Progenitor cell of endocrine pancreas (in vitro differentiated cells): Measurements from ENCODE around the gene ATRAID. TPM values are rescaled to one million over a fixed set of nuclear protein-coding genes. Genes with fewer than 3 reads are reported as not detected.
A peak's percentile ranks its signal among the peaks of the same experiment; 100 is the strongest.
"Not testable (repeated sequence)": the region's sequence is repeated elsewhere in the genome, so short reads cannot be mapped to it uniquely, and the experiment has no call there.

Experiments
- DNase-seq: peaks from one replicate; pipeline ENCODE4 v3.0.0; 2021; ENCODE audit warnings: low spot score; ENCODE audit not compliant: unreplicated experiment
- H3K27ac Mint-ChIP-seq: 2 replicates; pipeline ENCODE4 v1.8.0; 2021; ENCODE audit warnings: mild to moderate bottlenecking, moderate library complexity, mixed read lengths
- H3K27me3 Mint-ChIP-seq: 2 replicates; pipeline ENCODE4 v1.8.0; 2021; ENCODE audit warnings: mixed read lengths
- H3K36me3 Mint-ChIP-seq: 2 replicates; pipeline ENCODE4 v1.8.0; 2022; ENCODE audit warnings: mixed read lengths; ENCODE audit not compliant: insufficient read depth
- H3K4me1 Mint-ChIP-seq: 2 replicates; pipeline ENCODE4 v1.8.0; 2021; ENCODE audit warnings: low read depth, mixed read lengths
- H3K4me3 Mint-ChIP-seq: 2 replicates; pipeline ENCODE4 v1.8.0; 2021; ENCODE audit warnings: low read depth, mild to moderate bottlenecking, moderate library complexity, mixed read lengths
- H3K9me3 Mint-ChIP-seq: 2 replicates; pipeline ENCODE4 v1.8.0; 2021; ENCODE audit warnings: low read depth, mixed read lengths
- CTCF ChIP-seq: fragments of 200-600 bp; sonication (generic); IDR thresholded peaks from one replicate; pipeline ENCODE4 v1.5.0; 2021; ENCODE audit warnings: antibody characterized with exemption, mild to moderate bottlenecking; ENCODE audit not compliant: unreplicated experiment
- total RNA-seq: library from RNA; stranded (reverse); gene quantifications from 2 replicates; pipeline ENCODE4 v1.2.1, GENCODE V29; 2021

The ATRAID gene
- total RNA-seq, 1 donor from 2014 or later = 107 TPM

- Mint-ChIP-seq H3K36me3 (no peaks in the 10 kb centered on the region), H3K27me3 (no peaks in the 10 kb centered on the region), H3K4me3 (no peak overlapping the region), H3K9me3 (no peaks in the 10 kb centered on the region), H3K27ac (no peak overlapping the region), H3K4me1 (no peaks in the 10 kb centered on the region)
- no peak for DNase-seq
- TF ChIP-seq CTCF = no peak
Measured at GRCh38 chr2:27186613-27187345, 25.1 kb upstream of the ATRAID start.

GRCh38 chr2:27189989-27190388, 21.9 kb upstream of the ATRAID start:
- Mint-ChIP-seq H3K27me3 (no peaks in the 10 kb centered on the region), H3K4me3 (no peak overlapping the region), H3K27ac (no peak overlapping the region), H3K4me1 (peaks cover 3% of the 10 kb centered on the region), H3K36me3 (no peaks in the 10 kb centered on the region), H3K9me3 (no peaks in the 10 kb centered on the region)
- TF ChIP-seq CTCF = no peak
- DNase-seq = no peak

DNA sequence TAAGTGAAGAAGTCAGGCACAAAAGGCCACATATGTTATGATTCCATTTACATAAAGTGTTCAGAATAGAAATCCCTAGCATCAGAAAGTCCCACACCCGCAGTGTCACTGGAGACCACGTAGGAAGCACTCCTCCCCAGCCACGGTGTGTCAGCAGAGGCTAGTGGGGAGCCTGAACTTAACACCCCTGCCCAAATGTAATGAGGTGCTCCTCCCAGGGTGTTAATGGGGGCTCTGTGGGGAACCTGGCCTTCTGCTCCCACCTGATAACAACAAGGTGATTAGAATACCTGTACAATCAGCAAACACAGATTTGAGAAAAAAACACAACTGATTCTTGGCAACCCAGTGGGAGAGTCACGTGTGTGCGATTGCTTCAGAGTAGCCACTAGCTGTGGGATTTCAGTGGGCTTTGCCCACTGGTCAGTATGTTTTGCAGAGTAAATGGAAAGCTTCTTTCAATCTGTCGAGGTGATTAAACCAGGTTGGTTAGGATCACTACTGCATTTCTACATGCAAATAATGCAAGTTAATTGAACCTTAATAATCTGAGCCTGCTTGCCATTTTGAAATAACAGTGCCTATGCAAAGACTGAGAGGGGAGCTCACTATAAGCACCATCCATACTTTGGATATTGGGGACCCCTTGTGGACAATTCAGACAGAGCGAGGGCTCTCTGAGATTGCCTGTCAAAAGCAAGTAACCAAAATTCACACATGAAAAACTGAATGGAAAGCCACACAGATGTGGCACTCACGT, 20.6 kb upstream of the ATRAID start:
- Mint-ChIP-seq H3K4me1 (peaks cover 3% of the 10 kb centered on the region), H3K27ac (no peak overlapping the region), H3K9me3 (no peaks in the 10 kb centered on the region), H3K36me3 (no peaks in the 10 kb centered on the region), H3K27me3 (no peaks in the 10 kb centered on the region), H3K4me3 (no peak overlapping the region)
- peak; percentile 22 for DNase-seq
- TF ChIP-seq CTCF = peak; percentile 64

DNA sequence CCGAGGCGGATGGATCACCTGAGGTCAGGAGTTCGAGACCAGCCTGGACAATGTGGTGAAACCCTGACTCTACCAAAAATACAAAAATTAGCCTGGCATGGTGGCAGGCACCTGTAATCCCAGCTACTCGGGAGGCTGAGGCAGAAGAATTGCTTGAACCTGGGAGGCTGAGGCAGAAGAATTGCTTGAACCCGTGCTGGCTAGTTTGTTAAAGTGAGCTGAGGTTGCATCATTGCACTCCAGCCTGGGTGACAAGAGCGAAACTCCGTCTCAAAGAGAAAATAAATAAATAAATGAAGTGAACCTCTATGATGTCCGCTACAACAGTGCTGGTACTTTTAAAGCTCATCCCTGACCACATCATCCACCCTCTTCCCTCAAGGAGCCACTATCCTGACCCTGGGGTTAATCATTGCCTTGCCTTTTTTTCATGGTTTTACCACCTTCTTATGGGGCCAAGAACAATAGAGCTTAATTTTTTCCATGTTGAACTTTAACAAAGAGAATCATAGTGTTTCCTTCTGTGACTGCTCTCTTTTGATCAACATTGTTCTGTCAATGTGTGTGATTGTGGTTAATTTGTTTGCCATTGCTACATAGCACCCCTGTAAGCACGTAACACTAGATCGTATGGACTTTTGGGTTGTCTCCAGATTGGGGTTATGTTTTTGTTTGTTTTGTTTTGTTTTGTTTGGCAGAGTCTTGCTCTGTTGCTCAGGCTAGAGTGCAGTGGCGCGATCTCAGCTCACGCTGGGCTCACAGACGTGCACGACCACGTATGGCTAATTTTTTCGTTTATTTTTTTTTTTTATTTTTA, 17.1 kb upstream of the ATRAID start:
- H3K27ac Mint-ChIP-seq = no peak overlapping the region
- H3K4me1 Mint-ChIP-seq = peaks cover 3% of the 10 kb centered on the region
- peaks cover 2% of the 10 kb centered on the region for H3K36me3 Mint-ChIP-seq
- no peaks in the 10 kb centered on the region for H3K9me3 Mint-ChIP-seq
- no peak overlapping the region for H3K4me3 Mint-ChIP-seq
- no peak for DNase-seq
- no peaks in the 10 kb centered on the region for H3K27me3 Mint-ChIP-seq
- no peak for TF ChIP-seq CTCF

- not testable (repeated sequence) for H3K4me3 Mint-ChIP-seq, H3K36me3 Mint-ChIP-seq, DNase-seq, H3K4me1 Mint-ChIP-seq, H3K27me3 Mint-ChIP-seq, H3K9me3 Mint-ChIP-seq, H3K27ac Mint-ChIP-seq
Measured at GRCh38 chr2:27195799-27196198, 16.0 kb upstream of the ATRAID start.

- not testable (repeated sequence) for H3K4me3 Mint-ChIP-seq, H3K9me3 Mint-ChIP-seq, H3K4me1 Mint-ChIP-seq, H3K36me3 Mint-ChIP-seq, H3K27me3 Mint-ChIP-seq, DNase-seq, H3K27ac Mint-ChIP-seq
Measured at GRCh38 chr2:27198068-27198467, 13.8 kb upstream of the ATRAID start.
